HEK293 (cell line): Measurements from ENCODE around the gene CBR1.
A peak's percentile ranks its signal among the peaks of the same experiment; 100 is the strongest.

ENCODE experiments used
- GLI2 ChIP-seq: fragments of 450-650 bp; formaldehyde crosslinking; IDR thresholded peaks from 2 replicates; pipeline ENCODE4; 2017; ENCODE audit warnings: missing biosample characterization, missing genetic modification characterization, low read depth, borderline replicate concordance
- MYNN ChIP-seq: fragments of 450-650 bp; formaldehyde crosslinking; IDR thresholded peaks from 2 replicates; pipeline ENCODE4 v1.5.1; 2016; ENCODE audit warnings: missing biosample characterization, missing genetic modification characterization, borderline replicate concordance
- OVOL3 ChIP-seq: fragments of 450-650 bp; formaldehyde crosslinking; IDR thresholded peaks from 2 replicates; pipeline ENCODE4 v1.5.1; 2016; ENCODE audit warnings: missing biosample characterization, missing genetic modification characterization
- ZBTB1 ChIP-seq: fragments of 450-650 bp; formaldehyde crosslinking; IDR thresholded peaks from 2 replicates; pipeline ENCODE4 v1.5.1; 2016; ENCODE audit warnings: missing biosample characterization, missing genetic modification characterization
- ZBTB21 ChIP-seq: fragments of 450-650 bp; formaldehyde crosslinking; IDR thresholded peaks from 2 replicates; pipeline ENCODE4 v1.5.1; 2017; ENCODE audit warnings: missing biosample characterization, missing genetic modification characterization
- ZBTB7A ChIP-seq: fragments of 450-650 bp; formaldehyde crosslinking; IDR thresholded peaks from 2 replicates; pipeline ENCODE4 v1.5.1; 2016; ENCODE audit warnings: low read depth, missing biosample characterization, missing genetic modification characterization
- ZFP3 ChIP-seq: fragments of 450-650 bp; formaldehyde crosslinking; IDR thresholded peaks from 2 replicates; pipeline ENCODE4 v1.5.1; 2016; ENCODE audit warnings: low read depth, missing biosample characterization, missing genetic modification characterization
- ZNF155 ChIP-seq: fragments of 450-650 bp; formaldehyde crosslinking; IDR thresholded peaks from 2 replicates; pipeline ENCODE4 v1.5.1; 2016; ENCODE audit warnings: missing biosample characterization, missing genetic modification characterization
- ZNF16 ChIP-seq: fragments of 450-650 bp; formaldehyde crosslinking; IDR thresholded peaks from 2 replicates; pipeline ENCODE4 v1.5.1; 2016; ENCODE audit warnings: low read depth, missing biosample characterization, missing genetic modification characterization
- ZNF174 ChIP-seq: fragments of 450-650 bp; formaldehyde crosslinking; IDR thresholded peaks from 2 replicates; pipeline ENCODE4 v1.5.0; 2017; ENCODE audit warnings: missing biosample characterization, mild to moderate bottlenecking, missing genetic modification characterization
- ZNF184 ChIP-seq: fragments of 450-650 bp; IDR thresholded peaks from 2 replicates; pipeline ENCODE4 v1.5.1; 2018; ENCODE audit warnings: missing biosample characterization, mild to moderate bottlenecking, missing genetic modification characterization
- ZNF223 ChIP-seq: fragments of 450-650 bp; formaldehyde crosslinking; IDR thresholded peaks from 2 replicates; pipeline ENCODE4 v1.5.1; 2016; ENCODE audit warnings: missing biosample characterization, missing genetic modification characterization
- ZNF266 ChIP-seq: fragments of 450-650 bp; formaldehyde crosslinking; IDR thresholded peaks from 2 replicates; pipeline ENCODE4 v1.5.1; 2016; ENCODE audit warnings: missing biosample characterization, missing genetic modification characterization, low read depth
- ZNF292 ChIP-seq: fragments of 450-650 bp; formaldehyde crosslinking; IDR thresholded peaks from 2 replicates; pipeline ENCODE4 v1.5.1; 2016; ENCODE audit warnings: low read depth, missing biosample characterization, missing genetic modification characterization, borderline replicate concordance
- ZNF311 ChIP-seq: fragments of 450-650 bp; formaldehyde crosslinking; IDR thresholded peaks from 2 replicates; pipeline ENCODE4 v1.5.1; 2017; ENCODE audit warnings: missing biosample characterization, missing genetic modification characterization, borderline replicate concordance
- ZNF341 ChIP-seq: fragments of 450-650 bp; formaldehyde crosslinking; IDR thresholded peaks from 2 replicates; pipeline ENCODE4; 2016; ENCODE audit warnings: low read depth, missing biosample characterization, missing genetic modification characterization
- ZNF366 ChIP-seq: fragments of 450-650 bp; formaldehyde crosslinking; conservative IDR thresholded peaks from 2 replicates; pipeline ENCODE4 v1.5.1; 2016; ENCODE audit warnings: missing biosample characterization, missing genetic modification characterization
- ZNF514 ChIP-seq: fragments of 450-650 bp; formaldehyde crosslinking; IDR thresholded peaks from 2 replicates; pipeline ENCODE4 v1.5.1; 2016; ENCODE audit warnings: missing biosample characterization, missing genetic modification characterization
- ZNF521 ChIP-seq: fragments of 450-650 bp; formaldehyde crosslinking; IDR thresholded peaks from 2 replicates; pipeline ENCODE4 v1.5.1; 2017; ENCODE audit warnings: missing biosample characterization, mild to moderate bottlenecking, missing genetic modification characterization
- ZNF596 ChIP-seq: fragments of 450-650 bp; IDR thresholded peaks from 2 replicates; pipeline ENCODE4 v1.5.0; 2018; ENCODE audit warnings: missing biosample characterization, mild to moderate bottlenecking, missing genetic modification characterization, moderate library complexity
- ZNF610 ChIP-seq: fragments of 450-650 bp; formaldehyde crosslinking; IDR thresholded peaks from 2 replicates; pipeline ENCODE4 v1.5.1; 2016; ENCODE audit warnings: missing biosample characterization, missing genetic modification characterization, borderline replicate concordance
- ZNF629 ChIP-seq: fragments of 450-650 bp; formaldehyde crosslinking; IDR thresholded peaks from 2 replicates; pipeline ENCODE4 v1.5.1; 2017; ENCODE audit warnings: missing biosample characterization, missing genetic modification characterization
- ZNF654 ChIP-seq: fragments of 450-650 bp; formaldehyde crosslinking; IDR thresholded peaks from 2 replicates; pipeline ENCODE4 v1.5.1; 2016; ENCODE audit warnings: low read depth, missing biosample characterization, missing genetic modification characterization
- ZNF677 ChIP-seq: fragments of 450-650 bp; IDR thresholded peaks from 2 replicates; pipeline ENCODE4 v1.5.0; 2018; ENCODE audit warnings: missing biosample characterization, mild to moderate bottlenecking, missing genetic modification characterization, moderate library complexity
- ZNF768 ChIP-seq: fragments of 450-650 bp; formaldehyde crosslinking; IDR thresholded peaks from 2 replicates; pipeline ENCODE4 v1.5.1; 2018; ENCODE audit warnings: missing biosample characterization, mild to moderate bottlenecking, missing genetic modification characterization
- ZNF785 ChIP-seq: fragments of 450-650 bp; formaldehyde crosslinking; IDR thresholded peaks from 2 replicates; pipeline ENCODE4 v1.5.1; 2016; ENCODE audit warnings: missing biosample characterization, missing genetic modification characterization
- ZNF792 ChIP-seq: fragments of 450-650 bp; formaldehyde crosslinking; IDR thresholded peaks from 2 replicates; pipeline ENCODE4 v1.5.1; 2016; ENCODE audit warnings: missing biosample characterization, missing genetic modification characterization
- ZNF837 ChIP-seq: fragments of 450-650 bp; formaldehyde crosslinking; IDR thresholded peaks from 2 replicates; pipeline ENCODE4 v1.5.1; 2016; ENCODE audit warnings: missing biosample characterization, missing genetic modification characterization
- TF ChIP-seq, protein P1 (sequence below): fragments of 450-650 bp; formaldehyde crosslinking; IDR thresholded peaks from 2 replicates; pipeline ENCODE4 v1.5.1; 2016; ENCODE audit warnings: missing biosample characterization, missing genetic modification characterization
- TF ChIP-seq, protein P2 (sequence below): fragments of 450-650 bp; formaldehyde crosslinking; IDR thresholded peaks from 2 replicates; pipeline ENCODE4 v1.5.1; 2016; ENCODE audit warnings: missing biosample characterization, missing genetic modification characterization
- TF ChIP-seq, protein P3 (sequence below): sonication (generic); formaldehyde crosslinking; IDR thresholded peaks from 2 replicates; pipeline ENCODE4 v1.8.1; 2022; ENCODE audit warnings: mild to moderate bottlenecking, moderate library complexity, missing genetic modification reagents
- TF ChIP-seq, protein P4 (sequence below): fragments of 450-650 bp; formaldehyde crosslinking; IDR thresholded peaks from 2 replicates; pipeline ENCODE4 v1.5.1; 2016; ENCODE audit warnings: missing biosample characterization, missing genetic modification characterization

The CBR1 gene

DNA sequence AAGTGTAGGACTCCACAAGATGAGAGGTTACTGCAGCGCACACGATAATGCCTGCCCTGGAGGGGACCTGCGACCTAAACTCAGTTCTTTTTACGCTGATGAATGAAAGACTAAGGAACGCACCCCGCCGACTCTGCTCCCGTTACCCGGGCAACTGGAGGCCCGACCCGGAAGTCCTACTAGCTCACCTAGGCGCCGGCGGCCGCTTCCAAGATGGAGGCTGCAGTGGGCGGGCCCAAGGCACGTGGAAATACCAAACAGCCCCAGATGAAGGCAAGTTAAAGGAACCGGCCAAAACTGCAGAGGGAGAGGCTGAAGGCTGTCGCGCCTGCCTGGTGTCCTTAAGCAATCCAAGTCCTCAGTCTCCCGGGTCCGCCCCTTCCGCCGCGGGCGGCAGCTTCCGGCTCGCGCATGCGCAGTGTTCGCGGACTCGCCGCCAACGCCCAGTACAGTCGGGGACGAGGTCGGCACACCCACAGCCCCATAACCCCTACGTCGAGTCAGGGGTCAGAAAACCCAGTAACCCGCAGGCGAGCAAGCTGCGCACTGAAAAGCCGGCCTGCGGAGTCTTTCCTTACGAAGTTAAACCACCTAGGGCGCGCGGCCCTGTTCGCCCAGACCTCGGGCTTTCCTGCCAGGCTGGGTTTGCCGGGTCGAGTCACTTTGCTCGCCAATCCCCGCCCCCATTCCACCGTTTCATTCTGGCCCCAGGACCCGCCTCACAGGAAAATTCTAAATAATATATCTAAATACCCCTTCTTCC, 9.5 kb upstream of the CBR1 start, which contains the start of gene SETD4 (continued):
- TF ChIP-seq, protein P1, sequence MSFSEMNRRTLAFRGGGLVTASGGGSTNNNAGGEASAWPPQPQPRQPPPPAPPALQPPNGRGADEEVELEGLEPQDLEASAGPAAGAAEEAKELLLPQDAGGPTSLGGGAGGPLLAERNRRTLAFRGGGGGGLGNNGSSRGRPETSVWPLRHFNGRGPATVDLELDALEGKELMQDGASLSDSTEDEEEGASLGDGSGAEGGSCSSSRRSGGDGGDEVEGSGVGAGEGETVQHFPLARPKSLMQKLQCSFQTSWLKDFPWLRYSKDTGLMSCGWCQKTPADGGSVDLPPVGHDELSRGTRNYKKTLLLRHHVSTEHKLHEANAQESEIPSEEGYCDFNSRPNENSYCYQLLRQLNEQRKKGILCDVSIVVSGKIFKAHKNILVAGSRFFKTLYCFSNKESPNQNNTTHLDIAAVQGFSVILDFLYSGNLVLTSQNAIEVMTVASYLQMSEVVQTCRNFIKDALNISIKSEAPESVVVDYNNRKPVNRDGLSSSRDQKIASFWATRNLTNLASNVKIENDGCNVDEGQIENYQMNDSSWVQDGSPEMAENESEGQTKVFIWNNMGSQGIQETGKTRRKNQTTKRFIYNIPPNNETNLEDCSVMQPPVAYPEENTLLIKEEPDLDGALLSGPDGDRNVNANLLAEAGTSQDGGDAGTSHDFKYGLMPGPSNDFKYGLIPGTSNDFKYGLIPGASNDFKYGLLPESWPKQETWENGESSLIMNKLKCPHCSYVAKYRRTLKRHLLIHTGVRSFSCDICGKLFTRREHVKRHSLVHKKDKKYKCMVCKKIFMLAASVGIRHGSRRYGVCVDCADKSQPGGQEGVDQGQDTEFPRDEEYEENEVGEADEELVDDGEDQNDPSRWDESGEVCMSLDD = peak; percentile 13; the same call in 1 of the 2 replicates
- TF ChIP-seq ZNF223 (tag by site-specific recombination) (no peak), ZNF629 (tag by site-specific recombination) (peak; percentile 39; the same call in 1 of the 2 replicates), ZNF366 (tag by site-specific recombination) (no peak), ZNF341 (tag by site-specific recombination) (peak; percentile 90), ZFP3 (no peak), ZNF654 (tag by site-specific recombination) (no peak), ZNF677 (tag by site-specific recombination) (no peak), GLI2 (tag by site-specific recombination) (no peak), ZNF837 (tag by site-specific recombination) (no peak), ZNF292 (tag by site-specific recombination) (no peak), ZNF155 (tag by site-specific recombination) (no peak), ZNF785 (tag by site-specific recombination) (no peak), ZNF266 (tag by site-specific recombination) (no peak), ZNF311 (tag by site-specific recombination) (no peak), ZNF16 (tag by site-specific recombination) (no peak), ZNF610 (no peak), OVOL3 (tag by site-specific recombination) (no peak), ZBTB7A (tag by site-specific recombination) (no peak), ZNF184 (tag by site-specific recombination) (no peak), ZNF521 (tag by site-specific recombination) (no peak), ZNF514 (tag by site-specific recombination) (no peak), ZBTB1 (tag by site-specific recombination) (no peak), ZNF174 (tag by site-specific recombination) (no peak), ZNF596 (tag by site-specific recombination) (no peak), ZBTB21 (tag by site-specific recombination) (0 out of 2 replicates have a peak, but pooled peaks have one; percentile 7), ZNF792 (tag by site-specific recombination) (no peak), ZNF768 (tag by site-specific recombination) (no peak), MYNN (tag by site-specific recombination) (peak; percentile 35)
- TF ChIP-seq, protein P2, sequence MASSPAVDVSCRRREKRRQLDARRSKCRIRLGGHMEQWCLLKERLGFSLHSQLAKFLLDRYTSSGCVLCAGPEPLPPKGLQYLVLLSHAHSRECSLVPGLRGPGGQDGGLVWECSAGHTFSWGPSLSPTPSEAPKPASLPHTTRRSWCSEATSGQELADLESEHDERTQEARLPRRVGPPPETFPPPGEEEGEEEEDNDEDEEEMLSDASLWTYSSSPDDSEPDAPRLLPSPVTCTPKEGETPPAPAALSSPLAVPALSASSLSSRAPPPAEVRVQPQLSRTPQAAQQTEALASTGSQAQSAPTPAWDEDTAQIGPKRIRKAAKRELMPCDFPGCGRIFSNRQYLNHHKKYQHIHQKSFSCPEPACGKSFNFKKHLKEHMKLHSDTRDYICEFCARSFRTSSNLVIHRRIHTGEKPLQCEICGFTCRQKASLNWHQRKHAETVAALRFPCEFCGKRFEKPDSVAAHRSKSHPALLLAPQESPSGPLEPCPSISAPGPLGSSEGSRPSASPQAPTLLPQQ (tag by site-specific recombination) = peak; percentile 50; the same call in 1 of the 2 replicates
- TF ChIP-seq, protein P3, sequence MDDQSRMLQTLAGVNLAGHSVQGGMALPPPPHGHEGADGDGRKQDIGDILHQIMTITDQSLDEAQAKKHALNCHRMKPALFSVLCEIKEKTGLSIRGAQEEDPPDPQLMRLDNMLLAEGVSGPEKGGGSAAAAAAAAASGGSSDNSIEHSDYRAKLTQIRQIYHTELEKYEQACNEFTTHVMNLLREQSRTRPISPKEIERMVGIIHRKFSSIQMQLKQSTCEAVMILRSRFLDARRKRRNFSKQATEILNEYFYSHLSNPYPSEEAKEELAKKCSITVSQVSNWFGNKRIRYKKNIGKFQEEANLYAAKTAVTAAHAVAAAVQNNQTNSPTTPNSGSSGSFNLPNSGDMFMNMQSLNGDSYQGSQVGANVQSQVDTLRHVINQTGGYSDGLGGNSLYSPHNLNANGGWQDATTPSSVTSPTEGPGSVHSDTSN (CRISPR knock-in tag) = no peak; the same call in 1 of the 2 replicates
- TF ChIP-seq, protein P4, sequence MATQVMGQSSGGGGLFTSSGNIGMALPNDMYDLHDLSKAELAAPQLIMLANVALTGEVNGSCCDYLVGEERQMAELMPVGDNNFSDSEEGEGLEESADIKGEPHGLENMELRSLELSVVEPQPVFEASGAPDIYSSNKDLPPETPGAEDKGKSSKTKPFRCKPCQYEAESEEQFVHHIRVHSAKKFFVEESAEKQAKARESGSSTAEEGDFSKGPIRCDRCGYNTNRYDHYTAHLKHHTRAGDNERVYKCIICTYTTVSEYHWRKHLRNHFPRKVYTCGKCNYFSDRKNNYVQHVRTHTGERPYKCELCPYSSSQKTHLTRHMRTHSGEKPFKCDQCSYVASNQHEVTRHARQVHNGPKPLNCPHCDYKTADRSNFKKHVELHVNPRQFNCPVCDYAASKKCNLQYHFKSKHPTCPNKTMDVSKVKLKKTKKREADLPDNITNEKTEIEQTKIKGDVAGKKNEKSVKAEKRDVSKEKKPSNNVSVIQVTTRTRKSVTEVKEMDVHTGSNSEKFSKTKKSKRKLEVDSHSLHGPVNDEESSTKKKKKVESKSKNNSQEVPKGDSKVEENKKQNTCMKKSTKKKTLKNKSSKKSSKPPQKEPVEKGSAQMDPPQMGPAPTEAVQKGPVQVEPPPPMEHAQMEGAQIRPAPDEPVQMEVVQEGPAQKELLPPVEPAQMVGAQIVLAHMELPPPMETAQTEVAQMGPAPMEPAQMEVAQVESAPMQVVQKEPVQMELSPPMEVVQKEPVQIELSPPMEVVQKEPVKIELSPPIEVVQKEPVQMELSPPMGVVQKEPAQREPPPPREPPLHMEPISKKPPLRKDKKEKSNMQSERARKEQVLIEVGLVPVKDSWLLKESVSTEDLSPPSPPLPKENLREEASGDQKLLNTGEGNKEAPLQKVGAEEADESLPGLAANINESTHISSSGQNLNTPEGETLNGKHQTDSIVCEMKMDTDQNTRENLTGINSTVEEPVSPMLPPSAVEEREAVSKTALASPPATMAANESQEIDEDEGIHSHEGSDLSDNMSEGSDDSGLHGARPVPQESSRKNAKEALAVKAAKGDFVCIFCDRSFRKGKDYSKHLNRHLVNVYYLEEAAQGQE = no peak
